DMS 273 (cell line): ENCODE results near the gene BANP.
"Not testable (repeated sequence)": the region's sequence is repeated elsewhere in the genome, so short reads cannot be mapped to it uniquely, and the experiment has no call there.

ENCODE experiments used
- DNase-seq: peaks from one replicate; lab custom pipeline; 2025; ENCODE audit not compliant: unreplicated experiment; lab: John Stamatoyannopoulos, UW

Gene BANP

DNA sequence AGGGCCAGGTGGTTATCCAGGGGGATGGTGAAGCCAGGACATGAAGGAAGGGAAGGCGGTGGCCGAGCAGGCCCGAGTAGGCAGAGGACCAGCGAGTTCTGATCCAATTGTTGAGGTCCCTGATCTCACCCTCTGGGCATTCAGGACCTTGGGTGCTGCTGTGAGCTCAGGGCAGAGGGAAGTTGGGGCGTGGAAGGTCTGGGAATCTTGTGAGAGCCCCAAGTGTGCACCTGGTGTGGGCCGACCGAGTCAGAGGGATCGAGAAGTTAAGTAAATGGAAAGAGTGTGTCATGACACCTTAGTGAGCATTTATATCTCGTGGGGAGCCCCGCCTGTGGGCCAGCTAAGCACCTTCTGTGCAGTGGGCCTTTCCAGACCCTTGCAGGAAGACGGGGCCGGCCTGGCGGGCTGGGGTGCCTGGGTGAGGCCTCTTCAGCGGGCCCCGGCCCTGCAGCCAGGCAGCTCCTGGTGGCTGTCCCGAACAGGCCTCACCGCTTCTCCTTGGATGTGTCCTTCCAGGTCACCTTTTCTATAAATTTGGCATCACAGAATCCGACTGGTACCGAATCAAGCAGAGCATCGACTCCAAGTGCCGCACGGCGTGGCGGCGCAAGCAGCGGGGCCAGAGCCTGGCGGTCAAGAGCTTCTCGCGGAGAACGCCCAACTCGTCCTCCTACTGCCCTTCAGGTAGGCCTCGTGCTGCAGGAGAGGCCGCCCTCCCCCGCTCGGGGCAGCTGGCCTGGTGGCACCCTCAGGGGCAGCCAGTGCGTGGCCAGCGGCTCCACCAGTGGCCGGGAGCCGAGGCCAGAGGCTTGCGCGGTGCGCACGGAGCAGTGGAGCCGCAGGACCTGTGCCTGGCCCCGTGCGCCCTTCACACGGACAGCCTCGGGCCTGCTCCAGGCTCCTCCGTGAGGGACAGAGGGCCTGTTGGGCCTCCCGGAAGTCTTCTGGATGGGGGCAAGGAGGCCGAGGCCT is 76.0 kb downstream of the BANP start:
- no peak for DNase-seq

DNA sequence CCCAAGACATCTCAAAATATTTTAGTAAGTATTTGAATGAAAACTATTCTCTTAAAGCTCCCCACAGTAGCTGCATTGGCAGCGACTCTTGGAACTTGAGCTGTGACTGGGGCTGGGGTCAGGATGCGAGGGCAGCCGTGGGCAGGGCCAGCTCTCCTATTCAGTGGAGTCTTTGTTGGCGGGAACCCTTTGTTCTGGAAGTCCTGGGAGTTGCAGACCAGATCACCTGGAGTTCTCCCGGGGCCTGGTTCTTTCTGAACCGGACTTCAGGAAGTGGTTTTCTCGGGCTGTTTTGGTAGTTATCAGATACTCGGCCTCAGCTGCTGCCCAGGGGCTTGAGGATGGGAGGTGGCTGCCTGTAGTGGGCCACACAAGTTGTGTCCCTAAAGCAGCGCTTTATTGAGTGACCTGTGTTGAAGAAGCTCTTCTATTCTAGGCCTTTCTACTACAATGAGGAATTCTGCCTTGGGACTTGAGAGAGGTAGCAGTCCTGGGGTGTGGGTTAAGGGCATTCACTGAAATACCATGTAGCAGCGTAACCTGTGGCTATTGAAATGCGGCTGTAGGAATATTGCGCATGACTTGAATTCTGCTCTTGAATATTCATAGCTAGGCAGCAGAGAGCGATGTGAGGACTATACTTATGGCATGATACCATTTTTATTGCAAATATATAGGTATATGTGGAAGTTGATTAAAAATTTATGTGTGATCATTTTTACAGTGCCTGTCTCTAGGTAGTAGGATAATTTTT is 77.1 kb downstream of the BANP start:
- DNase-seq: not testable (repeated sequence)

GRCh38 chr16:88030498-88030897 is 79.3 kb downstream of the BANP start:
- DNase-seq: no peak

- DNase-seq: not testable (repeated sequence)
These were observed 79.7 kb downstream of the BANP start for GRCh38 chr16:88030961-88031360.

DNA sequence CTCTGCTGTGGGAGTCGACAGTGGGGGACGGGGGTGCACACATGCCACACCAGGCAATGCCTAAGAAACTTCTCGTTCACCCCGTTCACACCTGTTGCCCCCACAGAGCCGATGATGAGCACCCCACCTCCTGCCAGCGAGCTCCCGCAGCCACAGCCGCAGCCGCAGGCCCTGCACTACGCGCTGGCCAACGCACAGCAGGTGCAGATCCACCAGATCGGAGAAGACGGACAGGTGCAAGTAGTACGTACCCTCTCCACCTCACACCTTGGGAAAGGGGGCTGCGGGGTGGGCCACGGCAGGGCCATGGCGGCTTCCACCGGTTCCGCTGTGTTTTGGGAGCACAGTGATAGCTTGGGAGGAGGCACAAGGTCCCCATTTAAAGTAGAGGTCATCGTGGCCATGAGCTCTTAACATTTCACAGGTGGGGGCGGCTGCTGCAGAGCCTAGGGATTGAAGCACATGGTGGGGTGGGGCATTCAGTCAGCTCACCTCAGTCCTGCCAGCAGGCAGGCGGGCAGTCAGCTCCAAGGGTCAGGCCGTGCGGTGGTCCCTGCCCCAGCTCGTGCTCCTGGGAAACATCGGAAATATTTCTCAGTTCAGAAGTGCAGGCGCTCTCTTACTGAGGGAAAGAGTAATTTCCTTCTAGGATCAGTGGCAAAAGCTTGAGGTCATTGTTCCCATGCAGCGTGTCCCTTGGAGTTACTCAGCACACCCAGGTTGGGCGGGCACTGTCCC is 81.9 kb downstream of the BANP start:
- DNase-seq: not testable (repeated sequence)

DNA sequence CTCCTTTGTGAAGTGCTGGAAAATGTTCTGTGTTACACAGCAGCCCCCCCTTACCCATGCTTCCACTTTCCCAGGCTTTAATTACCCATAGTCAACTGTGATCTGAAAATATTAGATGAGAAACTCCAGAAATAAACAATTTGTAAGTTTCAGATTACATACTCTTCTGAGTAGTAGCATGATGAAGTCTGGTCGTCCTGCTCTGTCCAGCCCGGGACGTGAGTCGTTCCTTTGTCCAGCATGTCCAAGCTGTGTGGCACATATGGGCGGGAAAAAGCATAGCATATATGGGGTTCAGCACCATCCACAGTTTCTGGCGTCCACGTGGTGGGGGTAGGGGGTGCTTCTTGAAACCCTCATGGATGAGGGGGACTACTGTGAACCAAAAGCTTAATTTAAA is 83.5 kb downstream of the BANP start:
- no peak for DNase-seq

DNA sequence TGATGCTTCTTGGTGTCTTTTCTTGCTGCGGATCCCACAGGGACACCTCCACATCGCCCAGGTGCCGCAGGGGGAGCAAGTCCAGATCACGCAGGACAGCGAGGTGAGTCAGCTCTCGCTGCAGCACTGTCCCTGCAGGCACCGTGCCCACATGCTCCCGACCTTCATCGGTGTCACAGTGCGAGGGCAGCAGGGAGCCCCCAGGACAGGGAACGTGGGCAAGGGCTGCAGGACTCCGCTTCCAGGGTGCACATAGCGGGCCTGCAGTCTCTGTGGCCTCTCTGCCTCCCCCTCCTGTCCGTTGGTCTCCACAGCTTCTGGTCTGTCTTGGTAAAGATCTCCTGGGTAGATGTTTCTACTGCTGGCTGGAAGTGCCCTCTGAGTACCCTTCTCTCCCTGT is 84.1 kb downstream of the BANP start:
- DNase-seq: no peak

DNA sequence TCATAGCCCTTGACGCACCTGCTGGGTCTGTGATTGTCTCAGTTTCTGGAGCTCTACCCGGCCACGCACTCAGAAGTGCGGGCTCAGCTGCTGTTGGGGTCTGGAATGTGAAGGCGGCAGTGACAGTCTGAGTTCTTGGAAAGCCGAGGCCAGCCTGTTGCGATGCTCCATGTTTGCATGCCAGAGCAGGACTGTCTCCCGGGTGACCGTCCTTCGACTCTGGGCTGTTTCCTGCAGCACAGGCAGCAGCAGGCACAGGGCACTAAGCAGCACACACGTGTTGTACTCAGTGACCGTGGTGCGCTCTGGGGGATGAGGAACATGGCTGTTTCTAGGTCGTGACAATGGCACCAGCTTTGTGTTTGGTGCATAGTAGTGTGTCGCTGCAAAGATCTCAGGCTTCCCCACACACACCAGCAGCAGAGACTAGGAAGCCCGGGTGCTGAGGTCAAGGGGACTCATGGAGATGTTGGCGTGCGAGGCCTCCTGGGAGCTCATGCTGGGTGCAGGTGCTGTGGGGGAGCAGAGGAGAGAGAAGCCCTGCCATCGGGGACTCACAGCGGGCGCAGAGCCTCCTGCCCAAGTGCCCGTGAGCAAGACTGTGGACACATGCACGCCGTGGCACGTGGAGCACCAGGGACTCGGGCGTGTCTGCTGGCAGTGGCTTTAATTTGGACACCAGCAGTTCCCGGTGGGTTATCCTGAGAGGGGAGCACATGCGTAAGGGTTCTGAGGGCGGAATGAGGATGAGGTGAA is 84.8 kb downstream of the BANP start:
- DNase-seq: not testable (repeated sequence)

GRCh38 chr16:88036640-88036996 is 85.4 kb downstream of the BANP start:
- DNase-seq: not testable (repeated sequence)

- DNase-seq: not testable (repeated sequence)
These were observed 86.1 kb downstream of the BANP start for GRCh38 chr16:88037359-88037758.

- not testable (repeated sequence) for DNase-seq
These were observed 86.8 kb downstream of the BANP start for GRCh38 chr16:88037876-88038525.

DNA sequence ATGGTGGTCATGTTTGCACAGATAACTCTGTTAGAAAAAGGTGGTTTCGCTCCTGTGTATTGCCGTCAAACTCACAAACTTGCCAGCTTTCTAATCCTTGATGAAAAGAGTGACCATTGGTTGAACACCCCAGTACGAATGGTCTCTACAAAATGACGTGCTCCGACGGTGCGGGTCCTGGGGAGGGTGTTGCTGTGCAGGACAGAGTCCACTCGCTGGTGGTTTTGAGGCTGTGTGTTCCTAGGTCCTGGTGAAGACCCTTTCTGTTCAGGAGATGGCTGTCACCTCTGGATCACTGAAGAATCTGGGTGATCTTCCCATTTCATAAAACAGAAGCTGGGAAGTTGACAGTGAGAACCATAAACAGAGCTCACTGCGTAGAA is 87.3 kb downstream of the BANP start:
- DNase-seq: not testable (repeated sequence)

- DNase-seq: no peak
These were observed 88.4 kb downstream of the BANP start for GRCh38 chr16:88039591-88039990.

DNA sequence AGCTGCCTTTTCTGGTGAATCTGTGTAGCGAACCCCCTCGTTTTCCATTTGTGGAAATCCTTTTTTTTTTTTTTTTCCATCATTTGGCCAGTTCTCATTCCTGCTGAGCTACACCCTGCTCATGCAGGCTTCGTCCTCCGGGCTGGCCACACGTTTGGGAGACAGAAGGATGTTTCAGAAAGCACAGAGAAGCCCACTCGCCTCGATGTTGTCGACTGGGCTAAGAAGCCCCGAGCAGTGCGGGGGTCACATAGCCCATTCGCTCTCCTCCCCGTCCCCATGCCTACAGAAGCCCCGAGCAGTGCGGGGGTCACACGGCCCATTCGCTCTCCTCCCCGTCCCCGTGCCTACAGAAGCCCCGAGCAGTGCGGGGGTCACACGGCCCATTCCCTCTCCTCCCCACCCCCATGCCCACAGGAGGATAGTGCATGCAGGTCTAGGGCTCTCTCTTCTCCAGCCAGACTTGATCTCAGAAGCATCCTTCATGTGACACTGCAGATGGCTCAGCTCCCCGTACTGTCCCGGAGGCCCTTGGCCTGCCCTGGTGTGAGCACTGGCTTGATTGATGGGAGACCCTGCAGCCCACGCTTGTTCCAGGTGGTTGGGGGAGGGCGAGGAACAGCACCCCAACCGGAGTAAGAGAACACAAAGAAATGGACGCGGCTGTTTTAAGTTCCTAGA is 89.1 kb downstream of the BANP start:
- DNase-seq: not testable (repeated sequence)

DNA sequence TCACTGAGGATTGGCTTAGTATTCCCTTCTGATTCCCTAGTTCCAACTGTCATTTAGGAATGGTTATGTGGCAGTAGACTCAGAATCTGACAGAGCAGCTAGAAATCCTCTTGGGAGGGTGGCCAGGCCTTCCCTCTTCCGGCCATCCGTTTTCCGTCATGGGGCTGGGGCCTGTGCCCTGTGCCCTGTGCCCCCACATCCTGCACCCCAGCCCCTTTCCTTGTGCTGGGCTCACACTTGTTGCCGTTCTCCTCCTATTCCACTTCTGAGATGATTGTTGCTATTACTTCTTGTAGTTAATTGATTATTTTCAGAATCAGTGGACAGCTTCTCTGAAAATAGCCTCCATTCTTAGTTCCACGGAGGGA is 89.6 kb downstream of the BANP start:
- DNase-seq: not testable (repeated sequence)

- DNase-seq: not testable (repeated sequence)
These were observed 90.3 kb downstream of the BANP start for GRCh38 chr16:88041506-88041905.

GRCh38 chr16:88041986-88042562 is 90.8 kb downstream of the BANP start:
- DNase-seq: not testable (repeated sequence)

DNA sequence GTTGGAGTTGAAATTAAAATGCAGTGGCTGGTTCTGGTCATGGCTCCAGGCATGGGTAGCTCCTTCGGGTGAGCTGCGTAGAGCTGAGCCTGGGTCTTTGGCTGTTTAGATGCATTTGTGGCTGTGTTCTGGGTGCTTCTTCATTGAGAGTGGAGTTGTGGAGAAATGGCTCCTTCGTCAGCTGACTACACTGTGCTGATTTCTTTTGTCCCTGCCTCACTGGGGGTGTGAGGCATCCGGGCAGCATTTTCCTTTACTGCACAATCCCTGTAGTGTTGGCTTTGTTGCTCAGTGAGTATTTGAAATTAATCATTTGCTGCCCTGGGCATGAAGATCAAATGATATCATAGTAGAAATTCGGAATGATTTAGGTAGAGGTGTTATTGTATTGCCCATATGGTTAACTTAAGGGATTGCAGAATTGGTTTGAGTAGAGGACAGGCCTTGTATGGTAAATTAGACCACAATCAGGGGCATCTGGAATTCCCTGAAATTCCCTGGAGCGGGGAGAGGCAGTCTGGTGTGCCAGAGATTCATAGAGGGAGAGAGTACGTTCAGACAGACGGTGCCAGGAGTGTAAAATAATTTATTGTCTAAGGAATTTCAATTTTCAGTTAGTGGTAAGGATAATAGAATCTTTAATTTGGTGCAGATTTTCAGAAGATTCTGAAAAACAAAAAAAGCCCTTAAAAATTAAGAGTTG is 92.1 kb downstream of the BANP start:
- DNase-seq: not testable (repeated sequence)
